Retinal pigment epithelial cell (primary cell): ENCODE results near the gene BTG4.

ENCODE experiments used
- DNase-seq: peaks from one replicate; pipeline ENCODE4 v3.0.0-alpha.2; 2010; ENCODE audit warnings: low read depth
- H3K4me3 ChIP-seq: 2 replicates; pipeline ENCODE4 v1.5.1; 2011; ENCODE audit warnings: mild to moderate bottlenecking, low read length, control low read depth, moderate library complexity
- TF ChIP-seq, protein P1 (sequence below): conservative IDR thresholded peaks from 2 replicates; pipeline ENCODE4 v1.5.1; 2011; ENCODE audit warnings: low read depth, low read length, control low read depth, inconsistent platforms

Gene BTG4

DNA sequence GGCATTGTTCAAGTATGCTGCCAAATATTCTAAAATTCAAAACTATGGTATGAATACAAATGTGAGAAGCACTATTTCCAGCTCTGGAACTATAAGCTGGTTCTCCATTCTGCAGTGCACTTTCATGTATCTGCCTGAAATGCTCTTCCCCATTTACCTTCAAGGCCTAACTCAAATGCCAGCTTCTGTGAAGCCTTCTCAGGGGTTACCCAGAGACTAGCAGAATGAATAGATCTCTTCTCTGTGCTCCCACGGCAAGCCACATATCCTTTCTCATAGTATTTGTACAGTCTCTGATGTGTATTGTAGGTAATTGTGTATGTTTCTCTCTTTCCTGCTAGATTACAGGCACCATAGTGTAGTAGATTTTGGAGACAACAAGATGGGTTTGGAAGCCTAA lies 6.5 kb upstream of the BTG4 start:
- TF ChIP-seq, protein P1, sequence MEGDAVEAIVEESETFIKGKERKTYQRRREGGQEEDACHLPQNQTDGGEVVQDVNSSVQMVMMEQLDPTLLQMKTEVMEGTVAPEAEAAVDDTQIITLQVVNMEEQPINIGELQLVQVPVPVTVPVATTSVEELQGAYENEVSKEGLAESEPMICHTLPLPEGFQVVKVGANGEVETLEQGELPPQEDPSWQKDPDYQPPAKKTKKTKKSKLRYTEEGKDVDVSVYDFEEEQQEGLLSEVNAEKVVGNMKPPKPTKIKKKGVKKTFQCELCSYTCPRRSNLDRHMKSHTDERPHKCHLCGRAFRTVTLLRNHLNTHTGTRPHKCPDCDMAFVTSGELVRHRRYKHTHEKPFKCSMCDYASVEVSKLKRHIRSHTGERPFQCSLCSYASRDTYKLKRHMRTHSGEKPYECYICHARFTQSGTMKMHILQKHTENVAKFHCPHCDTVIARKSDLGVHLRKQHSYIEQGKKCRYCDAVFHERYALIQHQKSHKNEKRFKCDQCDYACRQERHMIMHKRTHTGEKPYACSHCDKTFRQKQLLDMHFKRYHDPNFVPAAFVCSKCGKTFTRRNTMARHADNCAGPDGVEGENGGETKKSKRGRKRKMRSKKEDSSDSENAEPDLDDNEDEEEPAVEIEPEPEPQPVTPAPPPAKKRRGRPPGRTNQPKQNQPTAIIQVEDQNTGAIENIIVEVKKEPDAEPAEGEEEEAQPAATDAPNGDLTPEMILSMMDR: no peak
- no peak overlapping the region for H3K4me3 ChIP-seq
- no peak for DNase-seq

DNA sequence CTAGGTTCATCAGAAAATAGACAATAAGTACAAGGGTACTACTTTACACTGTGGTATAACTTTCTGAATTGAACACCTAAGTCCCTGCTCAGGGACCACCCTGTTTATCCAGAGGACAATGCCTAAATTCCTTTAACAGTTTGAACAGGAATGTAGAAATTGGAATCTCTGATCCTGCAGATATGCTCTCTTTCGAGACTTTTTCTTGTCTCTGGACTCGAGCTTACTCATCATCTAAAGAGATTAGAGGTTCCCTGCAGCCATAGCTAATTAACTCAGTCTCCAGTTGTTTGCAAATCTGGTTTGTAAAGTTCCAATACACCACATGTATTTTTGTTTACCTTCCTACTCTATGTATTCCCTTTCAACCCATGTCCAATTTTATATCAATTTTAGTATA lies 3.4 kb upstream of the BTG4 start:
- TF ChIP-seq, protein P1: no peak
- H3K4me3 ChIP-seq: no peak overlapping the region
- DNase-seq: no peak

DNA sequence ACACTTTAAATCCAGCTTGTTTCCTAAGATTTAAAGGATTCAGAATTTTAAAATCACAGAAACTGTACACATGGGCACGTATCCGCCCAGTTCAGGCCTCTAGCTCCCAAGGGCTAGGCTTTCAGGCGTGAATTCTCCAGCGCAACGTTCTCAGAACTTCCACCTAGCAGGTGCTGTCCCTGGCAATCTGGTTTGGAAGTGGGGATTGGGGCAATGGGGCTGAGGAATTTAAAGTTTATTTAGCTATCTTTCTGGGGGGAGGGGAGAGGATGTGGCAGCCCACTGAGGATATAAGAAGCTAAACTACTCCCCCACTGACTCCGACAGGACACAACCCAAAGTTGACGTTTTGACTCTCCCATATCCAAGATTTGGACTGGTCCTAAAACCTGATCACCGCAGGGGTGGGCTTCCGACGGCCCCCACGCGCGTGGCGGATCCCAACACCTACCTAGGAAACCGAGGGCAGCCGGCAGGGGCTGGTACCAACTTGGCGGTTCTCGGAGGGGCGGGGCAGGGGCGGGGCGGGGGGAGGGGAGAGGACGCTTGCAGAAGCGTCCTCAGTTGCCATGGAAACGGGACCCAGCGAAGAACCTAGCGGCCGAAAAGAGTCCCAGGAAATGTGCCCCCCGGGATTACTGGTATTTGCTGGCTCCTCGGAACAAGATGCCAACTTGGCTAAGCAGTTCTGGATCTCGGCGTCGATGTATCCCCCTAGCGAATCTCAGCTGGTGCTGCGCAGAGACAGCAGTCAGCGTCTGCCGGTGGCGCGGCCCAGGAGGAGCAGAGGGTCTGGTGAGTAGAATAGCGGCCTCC lies 2.2 kb upstream of the BTG4 start, which contains the start of gene HOATZ:
TSS of gene HOATZ (plus strand) at position 563 of the 816 bp plus-strand sequence. CDS start at position 570, 7 bp downstream.
- peak within 1 kb of the TSS; percentile 44 for H3K4me3 ChIP-seq
- TF ChIP-seq, protein P1: peak; percentile 29
- no peak for DNase-seq

DNA sequence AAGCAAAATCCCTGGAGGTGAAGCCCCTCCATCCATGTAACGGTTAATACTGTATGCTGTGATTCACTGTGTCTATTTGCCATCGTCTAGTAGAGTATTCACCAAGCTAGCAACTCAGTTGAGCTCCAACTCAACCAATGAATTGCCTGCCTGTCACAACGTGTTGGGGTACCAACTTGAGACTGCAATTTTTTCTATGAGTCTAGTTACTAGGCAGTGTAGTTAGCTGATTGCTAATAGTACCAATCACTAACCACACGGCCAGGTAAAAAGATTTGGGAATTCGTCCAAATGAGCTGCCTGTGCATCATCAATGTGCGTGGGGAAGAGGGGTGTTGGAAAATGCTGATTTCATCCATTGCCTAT lies 1.0 kb upstream of the BTG4 start:
- DNase-seq: no peak
- peak overlapping the region; percentile 19 for H3K4me3 ChIP-seq
- TF ChIP-seq, protein P1: no peak

DNA sequence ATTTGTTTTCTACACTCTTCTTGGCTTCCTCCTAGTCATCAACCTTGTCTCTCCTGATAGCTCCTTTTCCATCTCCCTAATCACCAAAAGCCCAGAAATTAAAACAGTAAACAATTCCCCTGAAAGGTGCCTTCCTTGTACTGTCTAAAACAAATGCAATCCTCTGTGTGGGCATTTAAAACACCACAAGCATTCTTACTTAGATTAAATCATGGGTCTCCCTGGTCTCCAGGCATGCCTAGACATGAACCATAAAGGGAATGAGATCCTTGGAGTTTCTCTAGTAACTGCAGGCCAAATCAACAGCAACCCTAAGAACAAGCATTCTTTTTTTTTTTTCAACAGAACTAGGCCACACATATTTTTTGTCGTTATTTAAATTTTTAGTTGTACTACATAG lies 1.9 kb downstream of the BTG4 start:
- DNase-seq: no peak
- H3K4me3 ChIP-seq: no peak overlapping the region
- TF ChIP-seq, protein P1: no peak

DNA sequence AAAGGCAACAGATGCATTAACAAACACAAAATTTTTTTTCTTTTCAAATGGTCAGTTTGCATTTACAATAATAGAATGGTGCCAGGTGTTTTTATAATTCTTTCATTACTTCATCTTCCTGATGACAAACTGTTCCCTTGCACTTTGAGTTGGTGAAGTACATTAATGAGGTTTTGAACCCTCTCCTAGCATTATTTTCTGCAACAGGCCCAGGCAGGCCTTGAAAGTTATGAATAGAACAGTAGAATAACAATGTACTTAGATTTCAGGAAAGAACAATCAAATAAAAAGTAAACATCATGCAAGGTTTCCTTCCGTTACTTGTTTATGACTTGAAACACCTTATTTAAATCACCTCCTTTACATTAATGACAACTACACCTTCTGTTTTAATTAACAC lies 9.6 kb downstream of the BTG4 start:
- no peak for DNase-seq
- TF ChIP-seq, protein P1: no peak

DNA sequence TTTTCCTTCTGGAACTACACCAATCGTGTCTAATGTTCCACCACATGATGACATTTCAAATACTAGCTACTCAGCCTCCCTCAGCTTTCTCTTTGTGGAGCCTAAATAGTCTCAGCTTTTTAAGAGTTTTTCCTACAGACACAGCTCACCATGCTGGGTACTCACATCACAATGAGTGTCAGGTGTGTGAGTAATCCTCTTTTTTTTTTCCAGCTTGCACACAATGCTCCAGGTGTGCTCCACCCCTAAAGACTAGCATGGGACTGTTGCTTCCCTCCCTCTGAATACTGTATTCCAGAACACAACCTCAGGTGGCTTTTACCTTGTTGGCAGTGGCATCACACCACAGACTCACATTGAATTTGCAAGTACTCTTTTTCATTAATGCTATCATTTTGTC lies 11.7 kb downstream of the BTG4 start:
- no peak overlapping the region for H3K4me3 ChIP-seq
- TF ChIP-seq, protein P1: no peak
- DNase-seq: no peak

More for the DNA sequence above, 9.6 kb downstream of the BTG4 start:
- no peak overlapping the region for H3K4me3 ChIP-seq
